Upper lobe of left lung (tissue), 6 donors: ENCODE results near the gene NSMCE3. TPM values are rescaled to one million over a fixed set of nuclear protein-coding genes. Genes with fewer than 3 reads are reported as not detected.

Source experiments
- ATAC-seq, 2 donors: fragments of 200-7000 bp; cut with Tn5 transposase; one replicate each; pipeline ENCODE4 v1.9.1; 2022; ENCODE audit warnings: mild to moderate bottlenecking in 2 of 2, moderate library complexity in 2 of 2; ENCODE audit not compliant: low FRiP score in 2 of 2
- DNase-seq, 2 donors: peaks; one replicate each; pipeline ENCODE4 v3.0.0-alpha.2; 2019 to 2020
- H3K27ac ChIP-seq, 4 donors: fragments of 200-600 bp; sonication (generic); one replicate each; pipeline ENCODE4 v1.5.1; 2016 to 2019
- H3K27me3 ChIP-seq, 4 donors: fragments of 200-600 bp; sonication (generic); one replicate each; pipeline ENCODE4 v1.5.1; 2017 to 2019
- H3K36me3 ChIP-seq, 4 donors: fragments of 200-600 bp; sonication (generic); one replicate each; pipeline ENCODE4 v1.5.1; 2016 to 2019
- H3K4me1 ChIP-seq, 4 donors: fragments of 200-600 bp; sonication (generic); one replicate each; pipeline ENCODE4 v1.5.1; 2018 to 2019
- H3K4me3 ChIP-seq, 4 donors: fragments of 200-600 bp; sonication (generic); one replicate each; pipeline ENCODE4 v1.5.1; 2017 to 2019; ENCODE audit warnings: mild to moderate bottlenecking in 2 of 4, moderate library complexity in 1 of 4
- H3K9me3 ChIP-seq, 4 donors: fragments of 200-600 bp; sonication (generic); one replicate each; pipeline ENCODE4 v1.5.1; 2018 to 2019
- CTCF ChIP-seq, 6 experiments: fragments of 450-650 bp in 4 of 6; fragments of 200-600 bp in 2 of 6; sonication (generic) in 2 of 6; IDR thresholded peaks; one replicate each; pipeline ENCODE4 v1.5.1; 2016 to 2019; ENCODE audit warnings: antibody characterized with exemption in 6 of 6
- EP300 ChIP-seq, 4 donors: sonication (generic); formaldehyde crosslinking; IDR thresholded peaks; one replicate each; pipeline ENCODE4 v1.5.1; 2017; ENCODE audit warnings: antibody characterized with exemption in 4 of 4, control low read depth in 2 of 4
- POLR2A ChIP-seq, 4 donors: fragments of 450-650 bp; IDR thresholded peaks; one replicate each; pipeline ENCODE4 v1.5.1; 2016 to 2017; ENCODE audit warnings: antibody characterized with exemption in 4 of 4, mild to moderate bottlenecking in 2 of 4
- POLR2AphosphoS5 ChIP-seq, 2 donors: sonication (generic); formaldehyde crosslinking; IDR thresholded peaks; one replicate each; pipeline ENCODE4 v1.5.1; 2017; ENCODE audit warnings: antibody characterized with exemption in 2 of 2
- WGBS, 2 donors: methylation state at CpG; one replicate each; pipeline ENCODE4 v1.1.5; 2017 to 2018; 5-methylcytosine and 5-hydroxymethylcytosine counted together
- small RNA-seq, 4 donors: library from RNA; depleted of rRNA; stranded (forward); fragments of <200 nt; gene quantifications; one replicate each; pipeline ENCODE3, GENCODE V24; 2016
- total RNA-seq, 6 donors: library from RNA; depleted of rRNA in 4 of 6; stranded (reverse); fragments of >200 nt in 4 of 6; gene quantifications; one replicate each; pipeline versions ENCODE4 v1.1.0 to v1.2.1, GENCODE V29; 2016 to 2021
- donor health status: DM: no; HTN: no; CAD: no; lungs with moderate emphysema.
- donor health status: DM: no; HTN: yes; CAD: no; lungs with severe emphysema.

The NSMCE3 gene
- total RNA-seq, 6 donors from 2014 or later: 3.1 to 10.6 (median 6.9) TPM

GRCh38 chr15:29223640-29224039, 46.0 kb downstream of the NSMCE3 start:
- no peaks in the 10 kb centered on the region for H3K4me1 ChIP-seq
- no peaks in the 10 kb centered on the region for H3K27me3 ChIP-seq
- 92 to 98% methylated on average over 7 to 11 of the region's 11 CpGs for WGBS, 2 donors
- TF ChIP-seq EP300 (IDR thresholded peaks at IDR 0.05) (no peak), POLR2A (IDR thresholded peaks at IDR 0.05) (no peak), CTCF (IDR thresholded peaks at IDR 0.05) (no peak), POLR2AphosphoS5 (IDR thresholded peaks at IDR 0.05) (no peak)
- ATAC-seq: no peak
- no peak overlapping the region for H3K4me3 ChIP-seq
- H3K36me3 ChIP-seq: no peaks in the 10 kb centered on the region
- no peaks in the 10 kb centered on the region for H3K9me3 ChIP-seq
- H3K27ac ChIP-seq: no peak overlapping the region
- no peak for DNase-seq

DNA sequence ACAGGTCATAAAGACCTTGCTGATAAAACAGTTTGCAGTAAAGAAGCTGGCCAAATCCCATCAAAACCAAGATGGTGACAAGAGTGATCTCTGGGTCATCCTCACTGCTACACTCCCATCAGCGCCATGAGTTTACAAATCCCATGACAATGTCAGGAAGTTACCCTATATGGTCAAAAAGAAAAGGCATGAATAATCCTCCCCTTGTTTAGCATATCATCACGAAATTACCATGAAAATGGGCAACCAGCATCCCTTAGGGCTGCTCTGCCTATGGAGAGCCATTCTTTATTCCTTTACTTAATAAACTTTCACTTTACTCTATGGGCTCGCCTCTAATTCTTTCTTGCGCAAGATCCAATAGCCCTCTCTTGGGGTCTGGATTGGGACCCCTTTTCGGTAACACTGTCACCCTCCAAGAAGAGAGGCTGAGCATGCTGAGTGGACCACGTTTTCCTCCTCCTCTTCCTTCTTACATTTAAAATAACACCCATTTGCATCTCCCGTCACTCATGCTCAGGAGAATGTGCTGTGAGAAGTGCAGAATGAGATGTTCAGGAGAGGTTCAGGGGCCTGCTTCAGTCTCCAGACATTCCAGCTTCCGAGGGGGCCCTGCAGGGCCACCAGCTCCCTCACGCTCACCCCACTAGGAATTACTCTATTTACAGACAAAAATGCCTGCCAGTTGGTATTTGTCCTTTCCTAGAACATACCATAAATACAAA, 47.3 kb downstream of the NSMCE3 start:
- TF ChIP-seq EP300 (IDR thresholded peaks at IDR 0.05): no peak
- no peak for TF ChIP-seq POLR2A (IDR thresholded peaks at IDR 0.05)
- no peak for TF ChIP-seq CTCF (IDR thresholded peaks at IDR 0.05)
- TF ChIP-seq POLR2AphosphoS5 (IDR thresholded peaks at IDR 0.05): no peak
- Histone ChIP-seq H3K9me3 (no peaks in the 10 kb centered on the region), H3K27me3 (no peaks in the 10 kb centered on the region), H3K4me1 (no peaks in the 10 kb centered on the region), H3K27ac (no peak overlapping the region), H3K4me3 (no peak overlapping the region), H3K36me3 (no peaks in the 10 kb centered on the region)
- ATAC-seq: no peak
- WGBS, 2 donors: 82 to 86% methylated on average over 9 of the region's 9 CpGs
- DNase-seq: no peak

DNA sequence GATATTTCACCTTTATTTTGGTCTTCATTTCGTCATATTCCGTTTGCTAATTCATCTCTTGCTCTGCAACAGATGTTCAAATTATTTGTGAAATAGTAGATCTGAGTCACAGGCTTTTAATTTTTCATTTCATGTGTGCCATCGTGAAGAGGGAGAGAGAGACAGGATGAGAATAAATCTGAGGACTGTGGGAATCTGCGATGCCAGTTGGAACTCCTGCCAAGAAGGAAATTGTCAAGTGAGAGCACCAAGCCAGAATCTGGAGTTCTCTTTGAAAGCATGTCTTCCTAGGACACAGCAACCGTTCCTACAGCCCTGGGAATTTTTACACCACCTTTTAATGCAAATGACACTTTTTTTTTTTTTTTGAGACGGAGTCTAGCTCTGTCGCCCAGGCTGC, 48.8 kb downstream of the NSMCE3 start:
- no peaks in the 10 kb centered on the region for H3K27me3 ChIP-seq
- no peak for TF ChIP-seq EP300 (IDR thresholded peaks at IDR 0.05)
- TF ChIP-seq POLR2A (IDR thresholded peaks at IDR 0.05): no peak
- TF ChIP-seq CTCF (IDR thresholded peaks at IDR 0.05): no peak
- TF ChIP-seq POLR2AphosphoS5 (IDR thresholded peaks at IDR 0.05): no peak
- no peak for ATAC-seq
- no peak for DNase-seq
- H3K4me1 ChIP-seq: no peaks in the 10 kb centered on the region
- H3K36me3 ChIP-seq: no peaks in the 10 kb centered on the region
- H3K27ac ChIP-seq: no peak overlapping the region
- 64 to 68% methylated on average over 7 of the region's 7 CpGs for whole genome bisulfite sequencing, 2 donors
- H3K9me3 ChIP-seq: no peaks in the 10 kb centered on the region
- H3K4me3 ChIP-seq: no peak overlapping the region

DNA sequence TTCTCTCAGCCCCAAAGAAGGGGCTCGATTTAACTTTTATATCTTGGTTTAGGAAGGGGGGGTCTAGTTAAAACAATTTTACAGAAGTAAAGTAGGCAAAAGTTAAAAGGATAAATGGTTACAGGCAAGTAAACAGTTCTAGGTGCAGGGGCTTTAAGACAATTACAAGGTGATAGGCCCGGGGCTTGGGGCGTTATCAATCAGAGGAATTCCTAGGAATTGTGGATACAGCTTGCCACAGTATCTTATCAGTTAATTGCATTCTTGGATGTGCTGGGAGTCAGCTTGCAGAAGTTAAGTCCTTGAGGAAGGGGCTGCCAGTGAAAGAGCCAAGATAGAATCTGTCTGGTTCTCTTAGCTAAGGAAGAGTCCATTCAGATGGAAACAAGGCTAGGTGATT, 52.7 kb downstream of the NSMCE3 start:
- 42 to 50% methylated on average over 3 of the region's 3 CpGs for WGBS, 2 donors
- Histone ChIP-seq H3K27ac (no peak overlapping the region), H3K27me3 (no peaks in the 10 kb centered on the region), H3K4me3 (no peak overlapping the region), H3K9me3 (no peaks in the 10 kb centered on the region), H3K4me1 (no peaks in the 10 kb centered on the region), H3K36me3 (no peaks in the 10 kb centered on the region)
- TF ChIP-seq POLR2AphosphoS5 (IDR thresholded peaks at IDR 0.05): no peak
- TF ChIP-seq POLR2A (IDR thresholded peaks at IDR 0.05): no peak
- TF ChIP-seq EP300 (IDR thresholded peaks at IDR 0.05): no peak
- TF ChIP-seq CTCF (IDR thresholded peaks at IDR 0.05): no peak
- ATAC-seq (no peak), DNase-seq (no peak)

Small RNA genes lying within 50 kb of the gene (small RNA-seq; reads per million reads assigned to genes)
- gene RF00201: 0 reads per million in 4 donors
